DMS53 (cell line): ENCODE measurements around the gene OGDHL.
"Not testable (repeated sequence)": the region's sequence is repeated elsewhere in the genome, so short reads cannot be mapped to it uniquely, and the experiment has no call there.

Experiments
- DNase-seq: peaks from one replicate; lab custom pipeline; 2025; lab: John Stamatoyannopoulos, UW

OGDHL gene

DNA sequence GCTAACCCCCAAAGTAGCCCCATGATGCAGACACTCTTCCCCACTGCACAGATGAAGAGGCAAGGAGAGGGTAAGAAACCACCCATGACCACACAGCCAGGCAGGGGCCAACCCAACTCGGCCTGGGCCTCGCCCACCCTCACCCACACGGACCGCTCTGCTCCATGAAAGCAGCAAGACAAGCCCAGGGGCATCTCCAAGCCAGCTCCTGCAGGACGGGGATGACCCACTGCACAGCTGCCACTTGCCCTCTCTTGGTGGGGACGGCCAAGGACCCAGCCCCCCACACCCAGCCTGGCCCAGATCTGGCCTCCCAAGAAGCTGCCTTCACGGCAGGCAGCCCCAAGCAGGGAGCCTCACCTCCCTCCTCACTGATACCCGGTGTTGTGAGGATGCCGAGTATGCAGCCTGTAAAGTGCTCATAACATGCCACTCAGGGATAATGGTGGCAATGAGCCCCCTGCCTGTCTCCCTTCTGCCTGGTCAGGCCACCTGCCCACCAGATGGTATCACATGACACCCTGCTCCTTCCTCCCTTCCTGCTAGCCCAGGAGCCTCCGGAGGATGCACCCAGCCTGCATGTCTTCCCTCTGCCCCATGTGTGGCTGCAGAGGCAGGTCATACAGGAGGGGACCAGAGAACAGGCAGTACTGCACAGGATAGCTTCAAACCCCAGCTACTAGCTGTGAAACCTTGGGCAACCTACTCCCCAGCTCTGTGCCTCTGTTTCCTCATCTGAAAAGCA is 23.3 kb downstream of the OGDHL start:
- no peak for DNase-seq

- no peak for DNase-seq
Observed at GRCh38 chr10:49737474-49738201, 24.5 kb downstream of the OGDHL start.

DNA sequence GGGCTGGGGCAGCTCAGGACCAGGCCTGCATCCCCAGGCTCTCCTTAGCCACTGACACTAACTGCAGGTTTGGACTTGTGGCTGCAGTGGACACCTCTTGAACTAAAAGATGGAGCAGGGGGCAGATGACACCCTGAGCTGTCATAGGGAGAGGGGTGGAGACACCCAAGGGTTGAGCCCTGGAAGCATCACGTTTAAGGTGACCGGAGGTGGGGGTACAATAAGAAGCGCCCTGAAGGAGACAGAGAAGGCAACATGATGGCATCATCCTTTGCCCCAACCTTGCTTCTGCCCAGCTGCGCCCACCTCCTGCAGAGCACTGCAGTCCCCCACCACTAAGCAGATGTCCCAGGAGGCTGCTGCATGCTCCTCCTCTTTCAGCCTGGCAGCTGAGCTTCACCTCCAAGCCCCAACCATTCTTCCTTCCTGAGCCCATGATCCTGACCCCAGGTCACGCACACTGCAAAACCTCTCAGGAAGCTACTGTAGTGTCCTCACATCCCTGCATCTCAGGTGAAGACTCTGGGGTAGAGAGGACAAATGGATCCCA is 25.5 kb downstream of the OGDHL start:
- no peak for DNase-seq

- DNase-seq, result no peak
Observed at GRCh38 chr10:49735848-49736563, 26.1 kb downstream of the OGDHL start.

GRCh38 chr10:49735161-49735560 is 27.0 kb downstream of the OGDHL start:
- DNase-seq, result no peak

DNA sequence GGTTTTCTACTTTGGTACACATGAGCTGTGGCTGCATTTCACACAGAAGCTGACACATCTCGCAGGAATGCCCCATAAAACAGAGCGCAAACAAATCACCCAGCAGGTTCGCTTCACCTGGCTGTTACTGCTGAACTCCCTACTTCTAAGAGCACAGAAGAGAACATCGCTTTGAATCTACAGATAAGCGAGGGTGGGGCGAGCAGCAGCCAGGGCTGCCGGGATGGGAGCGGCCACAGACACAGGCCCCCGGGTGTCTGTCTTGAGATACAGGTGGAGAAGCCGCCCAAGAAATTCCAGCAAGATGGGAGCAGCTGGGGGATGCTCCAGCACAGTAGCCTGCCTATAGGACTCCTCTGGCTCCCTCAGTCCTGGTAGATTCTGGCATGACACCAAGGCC is 27.4 kb downstream of the OGDHL start:
- DNase-seq, result no peak

- DNase-seq, result no peak
Observed at GRCh38 chr10:49733866-49734265, 28.3 kb downstream of the OGDHL start.

- DNase-seq, result no peak
Observed at GRCh38 chr10:49726593-49726992, 35.5 kb downstream of the OGDHL start.

- not testable (repeated sequence) for DNase-seq
Observed at GRCh38 chr10:49715157-49715556, 47.0 kb downstream of the OGDHL start.

GRCh38 chr10:49713266-49713665 is 48.9 kb downstream of the OGDHL start:
- DNase-seq, result no peak

GRCh38 chr10:49711481-49711880 is 50.6 kb downstream of the OGDHL start:
- no peak for DNase-seq

GRCh38 chr10:49710966-49711365 is 51.2 kb downstream of the OGDHL start:
- no peak for DNase-seq

GRCh38 chr10:49709934-49710333 is 52.2 kb downstream of the OGDHL start:
- DNase-seq, result no peak

DNA sequence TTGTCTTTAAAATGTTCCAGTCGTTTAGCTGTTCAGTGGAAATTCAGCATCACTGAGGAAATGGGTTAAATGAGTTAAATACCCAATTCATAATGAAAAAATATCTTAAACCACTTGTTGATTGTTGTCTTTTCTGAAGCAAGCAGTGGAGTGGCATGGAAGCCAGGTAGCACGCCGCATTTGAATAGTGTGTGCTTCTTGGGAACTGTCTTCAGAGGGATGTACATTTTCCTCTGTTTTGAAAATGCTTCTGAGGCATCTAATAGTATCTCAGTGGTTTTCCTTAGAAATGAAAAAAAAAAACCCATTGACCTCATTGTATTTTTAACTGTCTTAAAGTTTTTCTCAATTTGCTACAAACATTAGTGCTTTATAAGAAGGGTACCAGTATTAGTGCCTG is 54.5 kb downstream of the OGDHL start:
- no peak for DNase-seq

GRCh38 chr10:49700997-49701396 is 61.1 kb downstream of the OGDHL start:
- DNase-seq, result peak; percentile 78

- DNase-seq, result no peak
Observed at GRCh38 chr10:49700211-49700610, 61.9 kb downstream of the OGDHL start.

DNA sequence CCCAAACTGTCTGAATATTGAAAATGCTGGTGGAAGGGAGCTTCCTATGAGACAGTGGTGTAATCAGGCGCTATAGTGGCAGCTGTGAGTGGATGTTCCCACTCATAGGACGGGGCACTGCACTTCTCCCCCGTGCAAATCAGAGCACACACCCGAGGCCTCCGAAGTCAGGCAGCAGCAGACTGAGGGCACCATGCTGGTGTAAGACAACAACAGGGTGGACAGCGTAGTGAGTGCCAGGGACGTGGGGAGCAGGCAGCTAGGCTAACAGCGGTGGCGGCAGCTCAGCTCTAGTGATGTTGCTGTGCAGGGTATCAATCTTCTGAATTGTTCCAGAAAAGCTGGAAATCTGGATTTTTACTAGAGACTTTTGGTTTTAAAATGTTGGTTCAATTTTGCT is 63.4 kb downstream of the OGDHL start:
- no peak for DNase-seq

GRCh38 chr10:49696311-49696710 is 65.8 kb downstream of the OGDHL start:
- DNase-seq, result no peak

GRCh38 chr10:49694466-49694865 is 67.7 kb downstream of the OGDHL start:
- no peak for DNase-seq

- DNase-seq, result no peak
Observed at GRCh38 chr10:49691588-49691987, 70.5 kb downstream of the OGDHL start.

DNA sequence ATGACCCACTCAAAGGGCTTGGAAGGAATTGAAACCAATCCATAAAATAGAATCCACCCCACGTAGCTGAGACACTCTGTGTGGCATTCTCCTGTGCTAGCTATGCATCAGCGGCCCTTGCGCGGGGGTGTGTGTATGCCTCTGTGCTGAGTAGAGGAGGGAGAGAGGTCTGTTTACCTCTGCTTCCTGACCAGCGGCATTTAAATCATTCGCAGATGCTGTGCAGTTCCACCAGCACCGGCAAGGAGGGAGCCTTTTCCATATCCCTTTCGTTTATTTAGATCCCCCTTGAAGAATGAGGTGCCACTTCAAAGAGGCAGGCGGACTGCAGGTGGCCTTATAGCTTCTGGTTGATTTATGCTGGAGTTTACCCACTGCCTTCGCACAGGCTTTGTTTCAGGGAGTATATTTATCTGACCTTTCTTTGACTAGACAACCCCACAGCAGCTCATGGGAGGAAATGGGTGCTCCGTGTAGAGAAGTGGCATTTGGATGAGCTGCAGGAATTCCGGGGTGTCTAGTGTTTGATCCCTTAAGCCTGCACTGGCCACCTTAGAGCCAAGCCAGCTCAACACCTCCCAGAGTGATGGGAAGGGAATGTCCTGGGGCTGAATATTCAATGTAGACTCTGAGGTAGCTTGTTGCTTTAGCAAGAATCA is 71.3 kb downstream of the OGDHL start:
- DNase-seq, result no peak

DNA sequence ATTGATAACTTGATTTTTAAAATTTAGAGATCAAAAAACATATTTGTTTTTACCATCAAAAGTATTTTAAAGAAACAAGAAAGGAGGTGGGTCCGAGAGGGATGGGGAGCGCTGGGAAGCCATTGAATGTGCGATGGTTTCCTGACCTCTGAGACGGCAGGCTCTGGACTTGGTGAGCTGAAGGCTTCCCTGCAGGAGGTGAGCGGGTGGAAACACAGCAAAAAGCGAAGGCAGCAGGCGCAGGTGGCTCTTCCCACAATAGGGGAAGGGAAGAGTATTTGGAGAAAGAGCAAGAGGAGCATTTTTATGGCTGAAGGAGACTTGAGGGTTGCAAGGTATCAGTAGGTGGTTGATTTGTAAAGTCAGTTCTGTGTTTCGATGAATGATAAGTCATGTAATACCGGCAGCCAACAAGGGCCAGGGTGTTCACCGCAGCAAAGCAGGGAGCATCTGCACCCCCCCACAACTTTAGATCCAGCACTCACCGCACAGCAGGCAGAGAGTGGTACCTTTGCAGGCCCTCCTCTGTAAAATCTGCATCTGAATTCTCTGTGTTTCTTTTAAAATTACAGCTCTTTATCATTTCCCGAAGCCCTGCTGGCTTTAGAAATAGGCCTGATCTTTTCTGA is 72.1 kb downstream of the OGDHL start:
- DNase-seq, result no peak
